CD4-positive, alpha-beta T cell treated with Interleukin-10 for 1 hour (primary cell): ENCODE data around the gene THAP5.

Source experiments
- DNase-seq: peaks from one replicate; pipeline ENCODE4 v3.0.0-alpha.2; 2020

The THAP5 gene

GRCh38 chr7:108569381-108570145 is at the start of gene THAP5, which contains the start of gene DNAJB9:
Gene THAP5 (minus strand): TSS chr7:108569706. CDS start chr7:108569569, 137 bp downstream.
Gene DNAJB9 (plus strand): TSS chr7:108569874. CDS start chr7:108571727, 1,853 bp downstream.
- peak; percentile 100 for DNase-seq

GRCh38 chr7:108618056-108618455 is 48.5 kb upstream of the THAP5 start:
- no peak for DNase-seq

GRCh38 chr7:108614896-108615295 is 45.4 kb upstream of the THAP5 start:
- no peak for DNase-seq

- DNase-seq: no peak
Observed at GRCh38 chr7:108613949-108614381, 44.5 kb upstream of the THAP5 start.

GRCh38 chr7:108613147-108613948 is 43.8 kb upstream of the THAP5 start:
- DNase-seq: peak; percentile 59

- DNase-seq: no peak
Observed at GRCh38 chr7:108611268-108611667, 41.8 kb upstream of the THAP5 start.

GRCh38 chr7:108609643-108610042 is 40.1 kb upstream of the THAP5 start:
- DNase-seq: no peak

- no peak for DNase-seq
Observed at GRCh38 chr7:108605559-108606201, 36.2 kb upstream of the THAP5 start.

GRCh38 chr7:108604307-108605077 is 35.0 kb upstream of the THAP5 start:
- DNase-seq: no peak

GRCh38 chr7:108603656-108604306 is 34.3 kb upstream of the THAP5 start:
- DNase-seq: no peak

- no peak for DNase-seq
Observed at GRCh38 chr7:108600399-108600798, 30.9 kb upstream of the THAP5 start.

GRCh38 chr7:108598914-108599580 is 29.5 kb upstream of the THAP5 start:
- DNase-seq: no peak

- DNase-seq: no peak
Observed at GRCh38 chr7:108598153-108598552, 28.6 kb upstream of the THAP5 start.

- DNase-seq: no peak
Observed at GRCh38 chr7:108596560-108596959, 27.1 kb upstream of the THAP5 start.

- no peak for DNase-seq
Observed at GRCh38 chr7:108592646-108593201, 23.2 kb upstream of the THAP5 start.

- DNase-seq: no peak
Observed at GRCh38 chr7:108590606-108591005, 21.1 kb upstream of the THAP5 start.

- no peak for DNase-seq
Observed at GRCh38 chr7:108589874-108590273, 20.4 kb upstream of the THAP5 start.

- DNase-seq: no peak
Observed at GRCh38 chr7:108589199-108589598, 19.7 kb upstream of the THAP5 start.

- no peak for DNase-seq
Observed at GRCh38 chr7:108586274-108586710, 16.8 kb upstream of the THAP5 start.

GRCh38 chr7:108585843-108586242 is 16.3 kb upstream of the THAP5 start:
- DNase-seq: no peak

- DNase-seq: no peak
Observed at GRCh38 chr7:108584211-108584610, 14.7 kb upstream of the THAP5 start.
